ENCODE measurements around the gene COL4A2. TPM values are rescaled to one million over a fixed set of nuclear protein-coding genes. Genes with fewer than 3 reads are reported as not detected.

COL4A2 gene
- total RNA-seq, 3 donors from 2014 or later (not counting 1 experiment from before 2014, with no cell fraction given): not detected

- no peak overlapping the region for H3K27ac Mint-ChIP-seq
- no peaks in the 10 kb centered on the region for H3K4me1 Mint-ChIP-seq
- WGBS (ENCODE audit: insufficient coverage): 100% methylated on average over 1 of the region's 1 CpG
- Histone ChIP-seq H3K27ac (ENCODE audit: low read length) (no peak overlapping the region), H3K4me3 (ENCODE audit: low read length) (no peak overlapping the region), H3K27me3 (ENCODE audit: control insufficient read depth, insufficient read depth, low read length) (no peaks in the 10 kb centered on the region), H3K4me1 (ENCODE audit: control insufficient read depth, insufficient read depth, low read length) (no peaks in the 10 kb centered on the region), H3K36me3 (ENCODE audit: control insufficient read depth, insufficient read depth, low read length) (no peaks in the 10 kb centered on the region), H3K9me3 (ENCODE audit: control insufficient read depth, insufficient read depth, low read length) (no peaks in the 10 kb centered on the region)
- H3K9me3 Mint-ChIP-seq: no peaks in the 10 kb centered on the region
- ATAC-seq (no peak), DNase-seq (no peak)
- no peak overlapping the region for H3K4me3 Mint-ChIP-seq
- intact Hi-C loops (cut with micrococcal nuclease): no loop called here
- peaks cover 5 to 28% of the 10 kb centered on the region in 2 donors for H3K27me3 Mint-ChIP-seq (ENCODE audit: low read depth in 2 of 2)
- TF ChIP-seq, protein P1, sequence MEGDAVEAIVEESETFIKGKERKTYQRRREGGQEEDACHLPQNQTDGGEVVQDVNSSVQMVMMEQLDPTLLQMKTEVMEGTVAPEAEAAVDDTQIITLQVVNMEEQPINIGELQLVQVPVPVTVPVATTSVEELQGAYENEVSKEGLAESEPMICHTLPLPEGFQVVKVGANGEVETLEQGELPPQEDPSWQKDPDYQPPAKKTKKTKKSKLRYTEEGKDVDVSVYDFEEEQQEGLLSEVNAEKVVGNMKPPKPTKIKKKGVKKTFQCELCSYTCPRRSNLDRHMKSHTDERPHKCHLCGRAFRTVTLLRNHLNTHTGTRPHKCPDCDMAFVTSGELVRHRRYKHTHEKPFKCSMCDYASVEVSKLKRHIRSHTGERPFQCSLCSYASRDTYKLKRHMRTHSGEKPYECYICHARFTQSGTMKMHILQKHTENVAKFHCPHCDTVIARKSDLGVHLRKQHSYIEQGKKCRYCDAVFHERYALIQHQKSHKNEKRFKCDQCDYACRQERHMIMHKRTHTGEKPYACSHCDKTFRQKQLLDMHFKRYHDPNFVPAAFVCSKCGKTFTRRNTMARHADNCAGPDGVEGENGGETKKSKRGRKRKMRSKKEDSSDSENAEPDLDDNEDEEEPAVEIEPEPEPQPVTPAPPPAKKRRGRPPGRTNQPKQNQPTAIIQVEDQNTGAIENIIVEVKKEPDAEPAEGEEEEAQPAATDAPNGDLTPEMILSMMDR (IDR thresholded peaks at IDR 0.05): no peak
- H3K36me3 Mint-ChIP-seq: no peaks in the 10 kb centered on the region
Observed at GRCh38 chr13:110282316-110282841, 24.7 kb upstream of the COL4A2 start.

DNA sequence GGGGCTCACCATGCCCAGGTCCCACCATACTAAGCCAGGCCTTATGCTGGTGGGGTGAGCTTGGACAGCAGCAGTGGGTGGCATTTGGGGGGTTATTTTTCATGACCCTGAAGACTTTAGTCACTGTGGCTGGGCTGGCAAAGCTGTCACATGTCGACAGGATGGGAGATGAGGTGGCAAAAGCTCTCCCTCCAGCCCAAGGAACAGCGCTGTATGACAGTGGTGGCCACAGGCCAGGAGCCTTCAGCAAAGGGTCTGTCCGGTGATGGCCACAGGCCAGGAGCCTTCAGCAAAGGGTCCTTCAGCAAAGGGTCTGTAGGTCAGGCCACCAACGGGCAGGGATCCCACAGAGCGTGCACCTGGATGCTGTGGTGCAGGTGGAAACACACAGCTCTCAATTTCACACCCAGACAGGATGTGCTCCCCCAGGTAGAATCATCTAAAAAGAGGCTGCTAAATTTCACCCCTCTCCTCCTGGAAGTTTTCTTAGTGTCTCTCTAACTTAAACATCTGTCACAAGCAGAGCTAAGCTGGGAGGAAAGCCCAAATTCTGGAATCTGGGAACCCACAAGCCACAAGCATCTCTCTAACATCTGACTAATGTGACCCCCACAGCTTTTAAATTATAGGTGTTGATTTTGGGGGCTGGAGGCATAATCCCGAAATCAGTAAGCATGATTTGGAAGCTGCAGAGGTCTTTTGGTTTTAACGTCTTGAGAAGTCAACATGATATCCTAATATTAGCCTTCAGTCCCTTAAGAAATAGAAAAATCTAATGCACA is 23.2 kb upstream of the COL4A2 start:
- WGBS (ENCODE audit: insufficient coverage): 80% methylated on average over 6 of the region's 7 CpGs
- no peaks in the 10 kb centered on the region for H3K9me3 ChIP-seq (ENCODE audit: control insufficient read depth, insufficient read depth, low read length)
- no peaks in the 10 kb centered on the region for H3K4me1 Mint-ChIP-seq
- H3K27me3 ChIP-seq (ENCODE audit: control insufficient read depth, insufficient read depth, low read length): no peaks in the 10 kb centered on the region
- H3K36me3 Mint-ChIP-seq: no peaks in the 10 kb centered on the region
- no peak overlapping the region for H3K27ac Mint-ChIP-seq
- peaks cover 3 to 27% of the 10 kb centered on the region in 2 donors for H3K27me3 Mint-ChIP-seq (ENCODE audit: low read depth in 2 of 2)
- H3K27ac ChIP-seq (ENCODE audit: low read length): no peak overlapping the region
- DNase-seq (no peak), ATAC-seq (no peak)
- no peaks in the 10 kb centered on the region for H3K9me3 Mint-ChIP-seq
- H3K4me1 ChIP-seq (ENCODE audit: control insufficient read depth, insufficient read depth, low read length): no peaks in the 10 kb centered on the region
- intact Hi-C loops (cut with micrococcal nuclease): no loop called here
- TF ChIP-seq, protein P1 (IDR thresholded peaks at IDR 0.05): no peak
- no peak overlapping the region for H3K4me3 Mint-ChIP-seq
- H3K4me3 ChIP-seq (ENCODE audit: low read length): no peak overlapping the region
- no peaks in the 10 kb centered on the region for H3K36me3 ChIP-seq (ENCODE audit: control insufficient read depth, insufficient read depth, low read length)

DNA sequence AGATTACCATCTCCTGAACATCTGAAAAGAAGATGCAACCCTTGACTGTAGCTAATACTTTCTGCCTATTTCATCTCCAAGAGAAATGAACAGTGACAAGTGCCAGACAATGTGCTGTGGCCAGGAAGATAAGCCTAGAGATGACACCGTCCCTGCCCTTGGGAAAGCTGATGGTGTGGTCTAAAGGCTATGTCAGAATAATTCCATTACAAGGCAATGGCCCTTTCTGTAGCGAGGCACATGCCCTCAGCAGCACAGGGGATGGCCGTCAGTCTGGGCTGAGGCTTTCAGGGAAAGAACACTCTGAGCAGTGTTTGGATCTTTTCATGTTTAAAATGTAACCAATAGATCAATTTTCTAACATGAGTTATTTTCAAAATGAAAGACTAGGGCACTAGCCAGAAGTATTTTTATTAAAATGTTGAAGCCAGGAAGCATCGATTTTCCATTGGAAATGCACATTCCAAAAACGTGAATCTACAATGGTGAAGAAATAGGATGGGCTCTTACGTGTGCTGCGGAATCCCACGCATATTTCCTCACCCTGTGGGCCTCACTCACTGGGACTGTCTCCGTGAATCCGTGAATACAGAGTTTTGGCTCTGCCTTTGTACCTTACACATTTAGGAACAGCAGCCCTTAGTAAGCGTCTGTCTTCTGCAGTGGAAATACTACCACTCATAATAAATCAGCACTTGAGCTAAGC is 22.2 kb upstream of the COL4A2 start:
- H3K4me3 ChIP-seq (ENCODE audit: low read length): no peak overlapping the region
- Mint-ChIP-seq H3K27me3 (ENCODE audit: low read depth in 2 of 2) (peaks cover 0 to 21% of the 10 kb centered on the region in 2 donors), H3K36me3 (no peaks in the 10 kb centered on the region), H3K9me3 (no peaks in the 10 kb centered on the region), H3K4me3 (no peak overlapping the region), H3K27ac (no peak overlapping the region), H3K4me1 (no peaks in the 10 kb centered on the region)
- WGBS (ENCODE audit: insufficient coverage): 82% methylated on average over 10 of the region's 11 CpGs
- TF ChIP-seq, protein P1 (IDR thresholded peaks at IDR 0.05): no peak
- ATAC-seq (no peak), DNase-seq (no peak)
- H3K9me3 ChIP-seq (ENCODE audit: control insufficient read depth, insufficient read depth, low read length): no peaks in the 10 kb centered on the region
- intact Hi-C loops (cut with micrococcal nuclease): no loop called here
- no peaks in the 10 kb centered on the region for H3K27me3 ChIP-seq (ENCODE audit: control insufficient read depth, insufficient read depth, low read length)
- no peaks in the 10 kb centered on the region for H3K36me3 ChIP-seq (ENCODE audit: control insufficient read depth, insufficient read depth, low read length)
- no peak overlapping the region for H3K27ac ChIP-seq (ENCODE audit: low read length)
- no peaks in the 10 kb centered on the region for H3K4me1 ChIP-seq (ENCODE audit: control insufficient read depth, insufficient read depth, low read length)

Data from natural killer cell (primary cell).